Astrocyte (in vitro differentiated cells and primary cell): ENCODE measurements around the gene AP3S2. TPM values are rescaled to one million over a fixed set of nuclear protein-coding genes. Genes with fewer than 3 reads are reported as not detected.

ENCODE experiments used
- DNase-seq: peaks from one replicate; pipeline ENCODE4 v3.0.0-alpha.2; 2010; ENCODE audit warnings: low read depth
- FAIRE-seq: peaks from 2 replicates; lab custom pipeline; 2011; peaks lifted over from hg19 to GRCh38; lab: Jason Lieb, UNC
- H2AFZ ChIP-seq: 2 replicates; pipeline ENCODE4 v1.6.0; 2012; ENCODE audit warnings: low read depth, low read length, inconsistent platforms
- H3K27ac ChIP-seq: 2 replicates; pipeline ENCODE4 v1.5.1; 2011; ENCODE audit warnings: low read depth, low read length, inconsistent platforms
- H3K27me3 ChIP-seq: 2 replicates; pipeline ENCODE4 v1.6.0; 2011; ENCODE audit warnings: low read length, inconsistent platforms; ENCODE audit not compliant: insufficient read depth
- H3K36me3 ChIP-seq: 2 replicates; pipeline ENCODE4 v1.5.1; 2011; ENCODE audit warnings: low read length, inconsistent platforms; ENCODE audit not compliant: insufficient read depth
- H3K4me1 ChIP-seq: 2 replicates; pipeline ENCODE4 v1.5.1; 2011; ENCODE audit warnings: low read length, inconsistent platforms; ENCODE audit not compliant: insufficient read depth
- H3K4me2 ChIP-seq: 2 replicates; pipeline ENCODE4 v1.6.0; 2012; ENCODE audit warnings: low read length, inconsistent platforms
- H3K4me3 ChIP-seq: 2 replicates; pipeline ENCODE4 v1.5.1; 2011; ENCODE audit warnings: low read depth, mild to moderate bottlenecking, low read length, inconsistent platforms; ENCODE audit not compliant: insufficient read depth
- H3K79me2 ChIP-seq: 2 replicates; pipeline ENCODE4 v1.6.0; 2012; ENCODE audit warnings: mild to moderate bottlenecking, low read length, inconsistent platforms; ENCODE audit not compliant: insufficient read depth
- H3K9ac ChIP-seq: 2 replicates; pipeline ENCODE4 v1.6.0; 2012; ENCODE audit warnings: mild to moderate bottlenecking, low read length, inconsistent platforms
- H3K9me3 ChIP-seq: 2 replicates; pipeline ENCODE4 v1.5.1; 2012; ENCODE audit warnings: low read depth, mild to moderate bottlenecking, low read length, inconsistent platforms; ENCODE audit not compliant: insufficient read depth
- H4K20me1 ChIP-seq: 2 replicates; pipeline ENCODE4 v1.6.0; 2012; ENCODE audit warnings: low read length, inconsistent platforms; ENCODE audit not compliant: insufficient read depth
- H3K27ac Mint-ChIP-seq: one replicate; pipeline ENCODE4 v1.8.0; 2021; ENCODE audit warnings: mild to moderate bottlenecking, mixed read lengths; ENCODE audit not compliant: unreplicated experiment
- H3K27me3 Mint-ChIP-seq: one replicate; pipeline ENCODE4 v1.8.0; 2021; ENCODE audit warnings: low read depth, mixed read lengths; ENCODE audit not compliant: unreplicated experiment
- H3K36me3 Mint-ChIP-seq: one replicate; pipeline ENCODE4 v1.8.0; 2021; ENCODE audit warnings: low read depth, mixed read lengths; ENCODE audit not compliant: unreplicated experiment
- H3K4me1 Mint-ChIP-seq: one replicate; pipeline ENCODE4 v1.8.0; 2021; ENCODE audit warnings: low read depth, mixed read lengths; ENCODE audit not compliant: unreplicated experiment
- H3K4me3 Mint-ChIP-seq: one replicate; pipeline ENCODE4 v1.8.0; 2021; ENCODE audit warnings: mild to moderate bottlenecking, moderate library complexity, mixed read lengths; ENCODE audit not compliant: unreplicated experiment
- H3K9me3 Mint-ChIP-seq: one replicate; pipeline ENCODE4 v1.8.0; 2021; ENCODE audit warnings: mild to moderate bottlenecking, mixed read lengths; ENCODE audit not compliant: unreplicated experiment
- EZH2 ChIP-seq: IDR thresholded peaks from 2 replicates; pipeline ENCODE4 v1.6.1; 2012; ENCODE audit warnings: mild to moderate bottlenecking, low read length, inconsistent platforms; ENCODE audit not compliant: insufficient read depth
- total RNA-seq: library from RNA; stranded (reverse); gene quantifications from 2 replicates; pipeline ENCODE4 v1.2.1, GENCODE V29; 2021
- TF ChIP-seq, protein P1 (sequence below): IDR thresholded peaks from 2 replicates; pipeline ENCODE4 v1.5.1; 2011; ENCODE audit warnings: low read depth, mild to moderate bottlenecking, inconsistent platforms, low read length, moderate library complexity; ENCODE audit not compliant: insufficient read depth

The AP3S2 gene
- total RNA-seq, 1 donor from 2014 or later = 41.2 TPM

DNA sequence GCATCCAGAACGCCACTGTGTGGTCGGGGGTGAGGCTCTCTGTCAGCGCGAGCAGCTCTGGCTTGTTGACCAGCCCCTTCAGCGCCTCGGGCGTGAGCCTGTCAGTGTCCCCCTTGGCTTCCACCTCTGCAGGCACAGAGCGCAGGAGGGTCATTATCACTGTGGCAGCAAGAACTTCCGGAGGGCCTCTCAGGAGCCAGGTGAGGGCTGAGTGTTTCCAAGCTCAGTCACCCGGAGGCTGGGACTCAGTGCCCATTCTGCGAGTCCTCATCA is 10.0 kb upstream of the AP3S2 start:
- Mint-ChIP-seq H3K4me1 (no peaks in the 10 kb centered on the region), H3K4me3 (no peak overlapping the region), H3K36me3 (peaks cover 18% of the 10 kb centered on the region), H3K27ac (no peak overlapping the region), H3K9me3 (peaks cover 3% of the 10 kb centered on the region), H3K27me3 (peaks cover 4% of the 10 kb centered on the region)
- no peak overlapping the region for H3K27ac ChIP-seq
- FAIRE-seq = no peak
- no peak for TF ChIP-seq EZH2
- TF ChIP-seq, protein P1, sequence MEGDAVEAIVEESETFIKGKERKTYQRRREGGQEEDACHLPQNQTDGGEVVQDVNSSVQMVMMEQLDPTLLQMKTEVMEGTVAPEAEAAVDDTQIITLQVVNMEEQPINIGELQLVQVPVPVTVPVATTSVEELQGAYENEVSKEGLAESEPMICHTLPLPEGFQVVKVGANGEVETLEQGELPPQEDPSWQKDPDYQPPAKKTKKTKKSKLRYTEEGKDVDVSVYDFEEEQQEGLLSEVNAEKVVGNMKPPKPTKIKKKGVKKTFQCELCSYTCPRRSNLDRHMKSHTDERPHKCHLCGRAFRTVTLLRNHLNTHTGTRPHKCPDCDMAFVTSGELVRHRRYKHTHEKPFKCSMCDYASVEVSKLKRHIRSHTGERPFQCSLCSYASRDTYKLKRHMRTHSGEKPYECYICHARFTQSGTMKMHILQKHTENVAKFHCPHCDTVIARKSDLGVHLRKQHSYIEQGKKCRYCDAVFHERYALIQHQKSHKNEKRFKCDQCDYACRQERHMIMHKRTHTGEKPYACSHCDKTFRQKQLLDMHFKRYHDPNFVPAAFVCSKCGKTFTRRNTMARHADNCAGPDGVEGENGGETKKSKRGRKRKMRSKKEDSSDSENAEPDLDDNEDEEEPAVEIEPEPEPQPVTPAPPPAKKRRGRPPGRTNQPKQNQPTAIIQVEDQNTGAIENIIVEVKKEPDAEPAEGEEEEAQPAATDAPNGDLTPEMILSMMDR = no peak
- DNase-seq = no peak
- no peak overlapping the region for H3K4me3 ChIP-seq
- H3K9ac ChIP-seq = no peak overlapping the region
- H3K9me3 ChIP-seq = no peaks in the 10 kb centered on the region
- H4K20me1 ChIP-seq = no peaks in the 10 kb centered on the region
- H3K36me3 ChIP-seq = peaks cover 2% of the 10 kb centered on the region
- no peak overlapping the region for H3K4me2 ChIP-seq
- H3K4me1 ChIP-seq = no peaks in the 10 kb centered on the region
- no peaks in the 10 kb centered on the region for H3K79me2 ChIP-seq
- H2AFZ ChIP-seq = no peak overlapping the region
- no peaks in the 10 kb centered on the region for H3K27me3 ChIP-seq

- H2AFZ ChIP-seq = no peak overlapping the region
- H3K27me3 ChIP-seq = no peaks in the 10 kb centered on the region
- H4K20me1 ChIP-seq = no peaks in the 10 kb centered on the region
- no peak for TF ChIP-seq EZH2
- DNase-seq = no peak
- no peak overlapping the region for H3K4me3 Mint-ChIP-seq
- H3K27ac Mint-ChIP-seq = no peak overlapping the region
- no peaks in the 10 kb centered on the region for H3K79me2 ChIP-seq
- no peaks in the 10 kb centered on the region for H3K9me3 ChIP-seq
- no peak overlapping the region for H3K27ac ChIP-seq
- H3K4me1 Mint-ChIP-seq = no peaks in the 10 kb centered on the region
- no peak for FAIRE-seq
- peaks cover 18% of the 10 kb centered on the region for H3K36me3 Mint-ChIP-seq
- peaks cover 3% of the 10 kb centered on the region for H3K9me3 Mint-ChIP-seq
- H3K9ac ChIP-seq = no peak overlapping the region
- H3K27me3 Mint-ChIP-seq = peaks cover 4% of the 10 kb centered on the region
- H3K4me2 ChIP-seq = no peak overlapping the region
- H3K4me3 ChIP-seq = no peak overlapping the region
- peaks cover 2% of the 10 kb centered on the region for H3K36me3 ChIP-seq
- no peaks in the 10 kb centered on the region for H3K4me1 ChIP-seq
These were observed 9.4 kb upstream of the AP3S2 start for GRCh38 chr15:89903015-89903857.

- no peak overlapping the region for H3K9ac ChIP-seq
- H3K36me3 Mint-ChIP-seq = peaks cover 14% of the 10 kb centered on the region
- no peak overlapping the region for H3K27ac ChIP-seq
- H3K4me3 Mint-ChIP-seq = no peak overlapping the region
- peaks cover 3% of the 10 kb centered on the region for H3K9me3 Mint-ChIP-seq
- H3K79me2 ChIP-seq = no peaks in the 10 kb centered on the region
- no peak overlapping the region for H2AFZ ChIP-seq
- no peaks in the 10 kb centered on the region for H4K20me1 ChIP-seq
- no peak overlapping the region for H3K27ac Mint-ChIP-seq
- DNase-seq (no peak), FAIRE-seq (no peak)
- H3K4me2 ChIP-seq = no peak overlapping the region
- no peak for TF ChIP-seq EZH2
- H3K4me1 ChIP-seq = no peaks in the 10 kb centered on the region
- no peaks in the 10 kb centered on the region for H3K27me3 ChIP-seq
- no peak overlapping the region for H3K4me3 ChIP-seq
- peaks cover 2% of the 10 kb centered on the region for H3K27me3 Mint-ChIP-seq
- no peaks in the 10 kb centered on the region for H3K9me3 ChIP-seq
- H3K4me1 Mint-ChIP-seq = no peaks in the 10 kb centered on the region
- peaks cover 2% of the 10 kb centered on the region for H3K36me3 ChIP-seq
These were observed 7.1 kb upstream of the AP3S2 start for GRCh38 chr15:89900849-89901248.
